H1 (cell line): ENCODE measurements around the gene MYH7. TPM values are rescaled to one million over a fixed set of nuclear protein-coding genes. Genes with fewer than 3 reads are reported as not detected.

Source experiments
- CTCF ChIA-PET: fragments of 300-600 bp; sonication (Branson Sonifier 250); formaldehyde crosslinking; loops from one replicate; lab custom pipeline; 2021; ENCODE audit not compliant: partially characterized antibody; lab: Charles Lee
- POLR2A ChIA-PET: fragments of 300-600 bp; sonication (Branson Sonifier 250); formaldehyde crosslinking; loops from one replicate; lab custom pipeline; 2021; ENCODE audit warnings: inconsistent platforms; ENCODE audit not compliant: partially characterized antibody; lab: Charles Lee
- DNase-seq, 2 experiments: peaks; one replicate each; pipeline versions ENCODE4 v3.0.0 to v3.0.0-alpha.2; 2010 to 2022; ENCODE audit warnings: low spot score in 2 of 2, low read depth in 1 of 2, mixed read lengths in 1 of 2
- FAIRE-seq: peaks from 2 replicates; lab custom pipeline; 2011; peaks lifted over from hg19 to GRCh38; lab: Jason Lieb, UNC
- H2AFZ ChIP-seq: 2 replicates; pipeline ENCODE4 v1.8.1; 2012; ENCODE audit warnings: low read length, inconsistent platforms
- H2AK5ac ChIP-seq: 2 replicates; pipeline ENCODE4 v1.6.1; 2013; ENCODE audit warnings: low read depth, low read length
- H2BK120ac ChIP-seq: replicated peaks from 2 replicates; pipeline ENCODE3; 2013; ENCODE audit warnings: low read depth, low read length, inconsistent platforms
- H2BK12ac ChIP-seq: 2 replicates; pipeline ENCODE4 v1.6.1; 2013; ENCODE audit warnings: low read depth, low read length
- H2BK15ac ChIP-seq: 2 replicates; pipeline ENCODE4 v1.6.1; 2013; ENCODE audit warnings: low read length
- H2BK20ac ChIP-seq: 2 replicates; pipeline ENCODE4 v1.6.1; 2013; ENCODE audit warnings: low read length
- H2BK5ac ChIP-seq: 2 replicates; pipeline ENCODE4 v1.6.1; 2013; ENCODE audit warnings: low read depth, low read length
- H3K14ac ChIP-seq: 2 replicates; pipeline ENCODE4 v1.6.1; 2013; ENCODE audit warnings: inconsistent platforms; ENCODE audit not compliant: insufficient read length
- H3K18ac ChIP-seq: 2 replicates; pipeline ENCODE4 v1.6.1; 2013; ENCODE audit warnings: low read length; ENCODE audit errors: extremely low read depth
- H3K23ac ChIP-seq: 2 replicates; pipeline ENCODE4 v1.6.1; 2013; ENCODE audit warnings: inconsistent platforms; ENCODE audit not compliant: insufficient read length
- H3K23me2 ChIP-seq: 2 replicates; pipeline ENCODE4 v1.6.1; 2013; ENCODE audit warnings: low read depth, low read length
- H3K27ac ChIP-seq: 2 replicates; pipeline ENCODE4 v1.6.1; 2011; ENCODE audit warnings: low read depth, low read length, inconsistent platforms
- H3K27me3 ChIP-seq, 4 experiments: replicated peaks in 1 of 4; 1 replicate in 1 of 4; 2 replicates in 3 of 4; pipeline versions ENCODE4 v1.6.1 to v1.8.1; 2011 to 2013; ENCODE audit warnings: low read length in 3 of 4, mild to moderate bottlenecking in 3 of 4, inconsistent platforms in 2 of 4, mixed read lengths in 2 of 4, moderate library complexity in 1 of 4; ENCODE audit not compliant: control insufficient read depth in 3 of 4, insufficient read depth in 3 of 4; ENCODE audit errors: extremely low read depth in 1 of 4
- H3K36me3 ChIP-seq, 4 experiments: 2 replicates each; pipeline versions ENCODE4 v1.6.1 to v1.8.1; 2011 to 2013; ENCODE audit warnings: mild to moderate bottlenecking in 4 of 4, low read length in 3 of 4, moderate library complexity in 2 of 4, control low read depth in 1 of 4, inconsistent platforms in 1 of 4; ENCODE audit not compliant: insufficient read depth in 4 of 4, control insufficient read depth in 2 of 4
- H3K4ac ChIP-seq: replicated peaks from 2 replicates; pipeline ENCODE3; 2013; ENCODE audit warnings: low read length, low read depth, mixed read lengths, inconsistent platforms; ENCODE audit not compliant: insufficient read length
- H3K4me1 ChIP-seq, 4 experiments: replicated peaks in 1 of 4; 1 replicate in 1 of 4; 2 replicates in 3 of 4; pipeline versions ENCODE4 v1.6.1 to v1.8.1; 2011 to 2013; ENCODE audit warnings: low read length in 3 of 4, inconsistent platforms in 2 of 4, mixed read lengths in 1 of 4; ENCODE audit not compliant: insufficient read depth in 4 of 4, control insufficient read depth in 3 of 4
- H3K4me2 ChIP-seq, 2 experiments: 2 replicates each; pipeline versions ENCODE4 v1.6.1 to v1.8.1; 2011 to 2013; ENCODE audit warnings: low read depth in 2 of 2, low read length in 2 of 2, control low read depth in 1 of 2, inconsistent platforms in 1 of 2, mild to moderate bottlenecking in 1 of 2; ENCODE audit not compliant: insufficient read depth in 1 of 2
- H3K4me3 ChIP-seq, 4 experiments: fragments of 200-600, 300-600 bp in 1 of 4; sonication (generic), shearing (Covaris generic), sonication (Bioruptor Twin) in 1 of 4; 2 replicates each; pipeline versions ENCODE4 v1.5.1 to v1.8.1; 2011 to 2016; ENCODE audit warnings: low read length in 4 of 4, low read depth in 3 of 4, control low read depth in 2 of 4, inconsistent platforms in 2 of 4, mild to moderate bottlenecking in 2 of 4, mixed read lengths in 1 of 4, moderate library complexity in 1 of 4; ENCODE audit not compliant: insufficient read depth in 2 of 4; ENCODE audit errors: extremely low read depth in 1 of 4
- H3K56ac ChIP-seq: replicated peaks from 2 replicates; pipeline ENCODE3; 2013; ENCODE audit warnings: low read depth, mild to moderate bottlenecking, mixed read lengths, low read length, inconsistent platforms; ENCODE audit not compliant: insufficient read length
- H3K79me1 ChIP-seq: 2 replicates; pipeline ENCODE4 v1.6.1; 2013; ENCODE audit warnings: low read depth, low read length, control low read depth
- H3K79me2 ChIP-seq, 2 experiments: 2 replicates each; pipeline versions ENCODE4 v1.6.1 to v1.8.1; 2012 to 2013; ENCODE audit warnings: low read length in 2 of 2, mild to moderate bottlenecking in 2 of 2, inconsistent platforms in 1 of 2; ENCODE audit not compliant: insufficient read depth in 2 of 2, control insufficient read depth in 1 of 2
- H3K9ac ChIP-seq, 4 experiments: replicated peaks in 1 of 4; 1 replicate in 1 of 4; 2 replicates in 3 of 4; pipeline versions ENCODE4 v1.6.1 to v1.8.1; 2011 to 2013; ENCODE audit warnings: low read depth in 3 of 4, low read length in 3 of 4, control low read depth in 2 of 4, mild to moderate bottlenecking in 2 of 4, moderate library complexity in 2 of 4, inconsistent platforms in 1 of 4; ENCODE audit errors: extremely low read depth in 1 of 4
- H3K9me3 ChIP-seq, 2 experiments: 2 replicates each; pipeline versions ENCODE4 v1.6.1 to v1.8.1; 2012 to 2013; ENCODE audit warnings: mild to moderate bottlenecking in 2 of 2, moderate library complexity in 2 of 2, control low read depth in 1 of 2, inconsistent platforms in 1 of 2, low read depth in 1 of 2, low read length in 1 of 2, mixed read lengths in 1 of 2; ENCODE audit not compliant: insufficient read depth in 2 of 2
- H4K20me1 ChIP-seq, 2 experiments: replicated peaks in 1 of 2; 2 replicates each; pipeline versions ENCODE3 to v1.8.1; 2011 to 2013; ENCODE audit warnings: inconsistent platforms in 2 of 2, low read length in 2 of 2, mild to moderate bottlenecking in 1 of 2; ENCODE audit not compliant: insufficient read depth in 2 of 2, control insufficient read depth in 1 of 2
- H4K5ac ChIP-seq: 2 replicates; pipeline ENCODE4 v1.6.1; 2013; ENCODE audit warnings: low read length, low read depth, mixed read lengths, inconsistent platforms; ENCODE audit not compliant: insufficient read length
- H4K8ac ChIP-seq: 2 replicates; pipeline ENCODE4 v1.8.0; 2013; ENCODE audit warnings: mild to moderate bottlenecking, moderate library complexity, low read length, inconsistent platforms; ENCODE audit not compliant: insufficient read depth; ENCODE audit errors: extremely low read depth
- H4K91ac ChIP-seq: replicated peaks from 2 replicates; pipeline ENCODE3; 2013; ENCODE audit warnings: low read length, mixed read lengths, inconsistent platforms; ENCODE audit not compliant: insufficient read length
- BACH1 ChIP-seq: IDR thresholded peaks from 2 replicates; pipeline ENCODE4 v1.6.1; 2012; ENCODE audit warnings: low read length, improper control_type of control experiment
- CREB1 ChIP-seq: IDR thresholded peaks from 2 replicates; pipeline ENCODE4 v1.6.1; 2012; ENCODE audit warnings: inconsistent platforms
- CTCF ChIP-seq, 3 experiments: IDR thresholded peaks; 1 replicate in 2 of 3; 2 replicates in 1 of 3; pipeline versions ENCODE4 v1.5.1 to v1.6.1; 2011; ENCODE audit warnings: low read length in 3 of 3, mild to moderate bottlenecking in 3 of 3, inconsistent platforms in 2 of 3, low read depth in 1 of 3, moderate library complexity in 1 of 3; ENCODE audit not compliant: insufficient read depth in 1 of 3; ENCODE audit errors: control extremely low read depth in 1 of 3
- HDAC2 ChIP-seq, 2 experiments: fragments of 300-600 bp in 1 of 2; sonication (generic) in 1 of 2; IDR thresholded peaks; 2 replicates each; pipeline ENCODE4 v1.6.1; 2011 to 2012; ENCODE audit warnings: low read depth in 2 of 2, low read length in 2 of 2, mild to moderate bottlenecking in 2 of 2, moderate library complexity in 2 of 2, borderline replicate concordance in 1 of 2, inconsistent platforms in 1 of 2
- RAD21 ChIP-seq, 2 experiments: IDR thresholded peaks in 1 of 2; conservative IDR thresholded peaks in 1 of 2; 2 replicates each; pipeline ENCODE4 v1.6.1; 2011; ENCODE audit warnings: low read depth in 2 of 2, low read length in 2 of 2, improper control_type of control experiment in 1 of 2, inconsistent platforms in 1 of 2, mild to moderate bottlenecking in 1 of 2, moderate library complexity in 1 of 2
- RNF2 ChIP-seq: fragments of 200-900, 300-1000 bp; sonication (generic); IDR thresholded peaks from 2 replicates; pipeline ENCODE4 v1.7.1; 2016; ENCODE audit warnings: borderline replicate concordance, low read depth, mild to moderate bottlenecking, antibody characterized with exemption, low read length; ENCODE audit not compliant: poor library complexity, severe bottlenecking; ENCODE audit errors: missing control alignments
- SUZ12 ChIP-seq: fragments of 200-600 bp; sonication (generic); IDR thresholded peaks from 2 replicates; pipeline ENCODE4 v1.6.1; 2012; ENCODE audit warnings: mild to moderate bottlenecking, inconsistent platforms, low read length, moderate library complexity, mixed read lengths
- WGBS, 2 experiments: shearing (Covaris generic) in 1 of 2; methylation state at CpG; one replicate each; pipeline versions ENCODE4 v1.1.6 to v1.1.7; 2013 to 2015; ENCODE audit warnings: low lambda C conversion rate in 2 of 2, mixed read lengths in 2 of 2, inconsistent platforms in 1 of 2, low coverage in 1 of 2, missing lambda C conversion rate in 1 of 2; ENCODE audit not compliant: insufficient replicate concordance in 2 of 2, insufficient coverage in 1 of 2, insufficient read length in 1 of 2; ENCODE audit errors: extremely low coverage in 1 of 2, missing lambda C conversion rate in 1 of 2; 5-methylcytosine and 5-hydroxymethylcytosine counted together
- polyA plus RNA-seq, 7 experiments: library from polyadenylated mRNA; depleted of rRNA in 3 of 7; stranded (reverse) in 5 of 7; unstranded in 2 of 7; fragments of >200 nt in 5 of 7; fragments of 200-250 nt in 2 of 7; gene quantifications; 1 replicate in 5 of 7; 2 replicates in 1 of 7; 4 replicates in 1 of 7; pipeline versions ENCODE4 v1.2.1 to v1.2.3, GENCODE V29; 2011 to 2013; ENCODE audit warnings: missing spikeins in 2 of 7, mixed read lengths in 2 of 7
- total RNA-seq: library from RNA; stranded (reverse); fragmentation: NEBNext Ultra II Directional; extraction: Animal tissue kit (Norgen Biotek cat#: 25700); gene quantifications from 2 replicates; pipeline ENCODE4 v1.2.1, GENCODE V29; 2021

Gene MYH7
- total and polyA plus RNA-seq, 2 of the 8 experiments (the other 6 are each of a cell fraction or from before 2014, with no cell fraction given), result not detected

DNA sequence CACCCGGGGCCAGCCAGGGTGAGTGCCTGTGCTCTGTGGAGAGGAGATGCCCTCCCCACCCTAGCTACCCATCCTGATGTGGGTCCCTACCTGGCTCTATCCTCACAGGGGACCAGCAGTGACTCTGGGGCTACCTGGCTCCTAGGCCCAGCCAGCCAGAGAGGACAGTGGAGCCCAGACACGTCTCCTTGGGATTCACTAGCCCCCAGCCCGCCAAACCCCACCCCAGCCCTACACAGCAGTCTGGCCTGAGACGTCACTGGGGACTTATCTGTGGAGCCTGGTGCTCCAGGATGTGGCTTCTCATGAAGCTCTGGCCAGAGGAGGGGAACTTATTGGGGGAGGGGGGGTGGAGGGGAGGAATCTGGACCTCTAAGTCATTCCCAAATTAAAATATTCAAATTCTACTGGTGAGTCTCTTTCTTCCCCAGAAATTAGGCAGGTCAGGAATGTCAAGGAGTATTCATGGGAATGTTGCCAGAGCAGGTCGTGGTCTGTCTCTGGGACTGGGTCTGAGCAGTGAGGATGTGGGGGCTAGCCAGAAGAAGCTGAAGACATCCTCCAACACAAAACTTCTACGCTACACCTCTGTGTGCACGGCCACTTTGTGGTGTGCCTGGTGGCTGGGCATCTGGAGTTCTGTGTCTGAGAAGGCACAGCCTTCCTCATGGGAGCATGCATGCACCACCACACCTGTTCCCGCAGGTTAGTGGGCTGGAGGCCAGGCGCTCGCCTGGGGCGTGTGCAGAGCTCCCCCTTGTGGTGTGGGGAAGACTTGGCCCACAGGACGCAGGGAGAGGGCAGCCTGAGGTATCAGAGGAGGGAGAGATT lies 55.9 kb downstream of the MYH7 start:
- Histone ChIP-seq H3K79me2 (no peaks in the 10 kb centered on the region), H4K8ac (no peak overlapping the region), H3K56ac (no peak overlapping the region), H2AK5ac (no peak overlapping the region), H2BK15ac (no peak overlapping the region), H3K23ac (no peak overlapping the region), H3K4me1 (peaks cover 0 to 12% (median 4%) of the 10 kb centered on the region in 4 experiments; a peak in 3 of 7 replicates), H3K4me3 (no peak overlapping the region), H3K27ac (no peak overlapping the region), H2AFZ (no peak overlapping the region), H3K23me2 (no peaks in the 10 kb centered on the region), H3K9me3 (no peaks in the 10 kb centered on the region), H2BK5ac (no peak overlapping the region), H3K18ac (no peak overlapping the region; the same call in 1 of the 2 replicates), H3K4ac (no peak overlapping the region), H3K9ac (no peak overlapping the region), H4K91ac (no peak overlapping the region), H3K79me1 (no peaks in the 10 kb centered on the region), H2BK120ac (no peak overlapping the region), H4K5ac (no peak overlapping the region), H3K36me3 (no peaks in the 10 kb centered on the region), H2BK20ac (no peak overlapping the region), H3K27me3 (peaks cover 0 to 23% (median 11%) of the 10 kb centered on the region in 4 experiments; a peak in 6 of 7 replicates), H3K14ac (no peak overlapping the region), H3K4me2 (no peak overlapping the region), H2BK12ac (no peak overlapping the region), H4K20me1 (no peaks in the 10 kb centered on the region)
- TF ChIP-seq SUZ12 (peak; percentile 52; the same call in 1 of the 2 replicates), BACH1 (peak; percentile 95), RNF2 (no peak), HDAC2 (IDR thresholded peaks at IDR 0.05; ENCODE audit: borderline replicate concordance in 1 of 2, low read depth in 2 of 2, low read length in 2 of 2) (peak; percentile 77 to 91; a peak in 3 of 4 replicates), RAD21 (IDR thresholded peaks at IDR 0.05 in 1 of 2, conservative IDR thresholded peaks at IDR 0.05 in 1 of 2; ENCODE audit: low read depth in 2 of 2, low read length in 2 of 2) (peak; percentile 95), CTCF (IDR thresholded peaks at IDR 0.05; ENCODE audit: control extremely low read depth in 1 of 3, insufficient read depth in 1 of 3, low read depth in 1 of 3, low read length in 3 of 3) (peak; percentile 92 to 97 (median 95)), CREB1 (no peak)
- FAIRE-seq (peak; percentile 39), DNase-seq (peak in 1 of 2 experiments; percentile 81)
- ChIA-PET POLR2A (interaction anchor here (0.7 to 1.8 kb wide), 4 partner anchors 9 to 58 kb away, joined by 3 to 8 read pairs (median 6); partner anchors contain the start of genes PABPN1 and SLC22A17), CTCF (interaction anchor here (0.7 to 15.0 kb wide), 68 partner anchors 9 to 393 kb away, joined by 3 to 333 read pairs (median 6); partner anchors contain the start of genes BCL2L2, EFS, HOMEZ and MYH7)
- 42% methylated on average over 12 of the region's 12 CpGs; no CpG with 5 or more reads in 1 of the 2 experiments for WGBS, 2 experiments
